HL-60 (cell line): ENCODE measurements around the gene TIMM29.

Experiments used
- DNase-seq, 2 experiments: peaks; one replicate each; pipeline ENCODE4 v3.0.0-alpha.2; 2010 to 2020; ENCODE audit warnings: low read depth in 1 of 2, low spot score in 1 of 2
- H3K27ac ChIP-seq: fragments of 250-450 bp; sonication (Bioruptor Pico); replicated peaks from 2 replicates; pipeline ENCODE4 v1.5.1; 2020; ENCODE audit warnings: mild to moderate bottlenecking, moderate library complexity
- H3K27me3 ChIP-seq: fragments of 250-450 bp; sonication (Bioruptor Pico); 2 replicates; pipeline ENCODE4 v1.5.1; 2021; ENCODE audit warnings: mild to moderate bottlenecking, moderate library complexity; ENCODE audit not compliant: insufficient read depth, poor library complexity, severe bottlenecking
- H3K4me3 ChIP-seq: replicated peaks from 2 replicates; pipeline ENCODE4 v1.5.1; 2011; ENCODE audit warnings: mild to moderate bottlenecking, control low read depth, low read length; ENCODE audit not compliant: insufficient read depth
- CTCF ChIP-seq: IDR thresholded peaks from one replicate; pipeline ENCODE4 v1.5.1; 2011; ENCODE audit warnings: low read length, control low read depth, inconsistent platforms; ENCODE audit not compliant: insufficient read depth
- GABPA ChIP-seq: IDR thresholded peaks from 2 replicates; pipeline ENCODE4 v1.6.1; 2012; ENCODE audit warnings: low read depth
- POLR2AphosphoS5 ChIP-seq: IDR thresholded peaks from 2 replicates; pipeline ENCODE4 v1.6.1; 2012; ENCODE audit warnings: low read depth
- REST ChIP-seq: IDR thresholded peaks from 2 replicates; pipeline ENCODE4 v1.6.1; 2012; ENCODE audit warnings: low read depth; ENCODE audit not compliant: insufficient replicate concordance
- SPI1 ChIP-seq: IDR thresholded peaks from 2 replicates; pipeline ENCODE4 v1.6.1; 2012; ENCODE audit warnings: low read depth, mild to moderate bottlenecking, borderline replicate concordance

The TIMM29 gene

DNA sequence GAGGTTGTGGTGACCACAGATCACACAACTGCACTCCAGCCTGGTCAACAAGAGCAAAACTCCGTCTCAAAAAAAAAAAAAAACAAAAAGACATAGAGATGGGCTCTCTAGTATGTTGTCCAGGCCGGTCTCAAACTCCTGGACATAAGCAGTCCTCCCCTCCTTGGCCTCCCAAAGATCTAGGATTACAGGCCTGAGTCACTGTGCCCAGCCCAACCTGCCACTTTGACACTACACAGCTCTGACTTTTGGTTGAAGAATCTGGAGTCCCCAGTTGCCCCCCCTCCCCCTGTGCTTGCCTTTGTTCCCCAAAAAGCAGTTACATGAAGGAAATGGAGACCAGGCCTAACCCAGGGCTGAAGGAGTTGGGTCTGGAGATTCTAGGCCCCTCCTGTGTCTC lies 44.3 kb upstream of the TIMM29 start:
- TF ChIP-seq CTCF = no peak
- no peak for TF ChIP-seq SPI1
- TF ChIP-seq POLR2AphosphoS5 = no peak
- no peak for TF ChIP-seq GABPA
- TF ChIP-seq REST = no peak
- H3K27ac ChIP-seq = no peak overlapping the region

GRCh38 chr19:10885201-10886169 lies 43.1 kb upstream of the TIMM29 start:
- no peak for TF ChIP-seq CTCF
- no peak for TF ChIP-seq POLR2AphosphoS5
- TF ChIP-seq SPI1 = no peak
- no peak for TF ChIP-seq GABPA
- no peak for TF ChIP-seq REST
- DNase-seq = no peak
- H3K27me3 ChIP-seq = no peaks in the 10 kb centered on the region
- no peak overlapping the region for H3K27ac ChIP-seq
- no peak overlapping the region for H3K4me3 ChIP-seq

More for the DNA sequence above, 44.3 kb upstream of the TIMM29 start:
- no peak for DNase-seq
- Histone ChIP-seq H3K27me3 (no peaks in the 10 kb centered on the region), H3K4me3 (no peak overlapping the region)

- Histone ChIP-seq H3K27me3 (no peaks in the 10 kb centered on the region), H3K4me3 (no peak overlapping the region), H3K27ac (no peak overlapping the region)
- TF ChIP-seq SPI1 (no peak), CTCF (no peak), REST (no peak), GABPA (no peak), POLR2AphosphoS5 (no peak)
- no peak for DNase-seq
Measured at GRCh38 chr19:10887616-10888367, 40.8 kb upstream of the TIMM29 start.
